DLD1 (cell line): Measurements from ENCODE around the gene KIRREL3.

Experiments used
- in situ Hi-C: cut with HindIII; loops from 2 replicates; pipeline ENCODE4 v1.10.0; 2017; ENCODE audit warnings: low sequenced_read_pairs

KIRREL3 gene

GRCh38 chr11:126434950-126435335 lies 565.6 kb downstream of the KIRREL3 start:
- in situ Hi-C loops, result no loop called here

DNA sequence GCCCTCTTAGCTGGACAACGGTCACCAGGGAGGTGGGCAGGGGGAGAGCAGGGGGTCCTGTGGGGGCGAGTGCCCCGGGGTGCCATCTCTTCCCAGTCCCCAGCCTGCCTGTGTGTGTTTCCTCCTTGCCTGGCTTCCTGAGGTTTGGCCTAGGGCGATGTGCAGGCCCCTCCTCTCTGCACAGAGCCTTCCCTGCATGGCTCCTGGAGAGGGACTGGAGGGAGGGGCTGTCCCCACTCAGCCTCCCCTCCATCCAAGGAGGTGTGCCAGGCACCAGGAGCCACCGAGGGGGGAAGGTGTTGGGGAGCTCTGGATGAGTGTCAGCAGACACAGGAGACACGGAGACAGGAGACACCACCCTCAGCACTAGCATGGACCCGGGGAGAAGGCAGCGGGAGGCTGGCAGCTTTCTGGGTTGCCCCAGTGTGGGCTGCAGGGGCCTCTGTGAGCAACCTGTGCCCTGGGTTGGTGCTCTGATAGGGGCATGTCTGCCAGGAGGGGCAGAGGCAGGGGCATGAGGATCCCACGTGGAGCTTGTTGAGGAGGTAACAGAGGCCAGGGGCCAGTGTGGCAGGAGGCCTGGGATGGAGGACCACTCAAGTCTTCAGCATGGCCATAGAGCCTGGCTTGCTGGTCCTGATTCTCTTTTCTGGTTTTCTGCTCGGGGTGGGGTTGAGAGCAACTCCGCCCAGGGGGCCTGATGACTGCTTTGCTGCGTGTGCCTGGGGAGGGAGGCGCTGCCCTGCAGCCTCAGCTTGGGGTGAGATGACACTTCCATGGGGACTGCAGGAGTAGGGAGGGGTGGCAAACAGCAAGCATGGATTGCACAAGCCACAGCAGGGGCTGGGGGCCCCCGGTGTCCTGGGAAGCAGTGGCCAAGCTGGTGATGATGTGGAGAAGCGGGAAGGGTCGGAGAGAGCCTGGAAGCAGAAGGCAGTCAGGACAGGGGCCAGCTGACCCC lies 566.3 kb downstream of the KIRREL3 start:
- in situ Hi-C loops, result no loop called here

GRCh38 chr11:126433244-126433846 lies 567.2 kb downstream of the KIRREL3 start:
- in situ Hi-C loops, result no loop called here

- in situ Hi-C loops, result no loop called here
Observed at GRCh38 chr11:126432525-126432924, 568.0 kb downstream of the KIRREL3 start.

DNA sequence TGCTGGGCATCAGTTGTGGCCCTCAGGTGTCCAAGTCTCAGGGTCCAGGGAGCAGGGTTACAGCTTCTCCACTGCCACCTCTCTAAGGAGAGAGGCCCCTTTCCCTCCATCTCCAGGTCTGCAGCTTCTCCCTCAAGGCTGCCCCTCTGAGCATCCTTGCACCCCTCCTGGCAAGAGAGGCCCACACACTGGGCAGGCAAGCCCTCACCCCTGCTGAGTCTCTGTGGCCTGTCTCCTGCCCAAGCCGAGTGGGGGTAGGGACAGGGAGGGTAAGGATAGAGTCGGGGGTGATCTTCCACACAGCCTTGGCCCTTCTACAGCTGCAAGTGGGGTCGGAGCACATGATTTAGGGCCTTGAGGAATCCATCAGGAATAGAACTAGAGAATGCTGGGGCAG lies 568.5 kb downstream of the KIRREL3 start:
- in situ Hi-C loops, result no loop called here

- in situ Hi-C loops, result no loop called here
Observed at GRCh38 chr11:126431401-126432064, 569.0 kb downstream of the KIRREL3 start.

DNA sequence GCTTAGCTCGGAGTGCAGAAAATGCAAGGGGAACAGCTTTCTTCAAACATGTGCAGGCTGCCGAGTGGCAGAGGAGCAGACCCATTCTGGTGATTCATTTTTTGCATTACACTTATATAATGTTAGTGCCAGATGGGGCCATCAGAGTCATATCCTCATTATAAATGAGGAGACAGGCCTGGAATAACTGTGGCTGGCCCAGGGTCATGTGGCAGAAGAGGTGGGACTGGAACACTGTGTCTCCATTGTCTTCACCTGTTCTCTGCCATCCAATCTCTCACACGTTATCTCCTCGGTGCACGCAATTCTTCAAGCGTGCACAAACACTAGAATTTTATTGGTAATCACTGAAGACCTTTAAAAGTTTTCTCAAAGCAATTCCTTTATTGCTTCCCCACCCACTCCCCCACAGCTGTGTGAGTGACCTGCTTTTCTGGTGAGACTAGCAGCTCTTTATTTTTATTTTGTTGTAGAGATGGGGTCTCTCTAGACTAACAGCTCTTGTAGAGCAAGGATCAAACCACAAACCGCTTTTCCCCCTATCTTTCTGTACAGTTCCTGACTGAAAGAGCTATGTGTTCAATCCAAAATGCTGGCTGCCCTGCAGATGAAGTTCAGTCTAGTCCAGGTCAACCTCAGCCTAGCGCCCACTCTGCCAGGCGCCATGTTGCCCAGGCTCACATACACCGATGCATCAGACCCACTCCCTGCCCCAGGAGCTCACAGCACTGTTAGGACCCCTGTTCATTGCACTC lies 569.8 kb downstream of the KIRREL3 start:
- in situ Hi-C loops, result no loop called here

GRCh38 chr11:126426820-126427749 lies 573.5 kb downstream of the KIRREL3 start:
- in situ Hi-C loops, result no loop called here

- in situ Hi-C loops, result no loop called here
Observed at GRCh38 chr11:126426106-126426505, 574.5 kb downstream of the KIRREL3 start.

DNA sequence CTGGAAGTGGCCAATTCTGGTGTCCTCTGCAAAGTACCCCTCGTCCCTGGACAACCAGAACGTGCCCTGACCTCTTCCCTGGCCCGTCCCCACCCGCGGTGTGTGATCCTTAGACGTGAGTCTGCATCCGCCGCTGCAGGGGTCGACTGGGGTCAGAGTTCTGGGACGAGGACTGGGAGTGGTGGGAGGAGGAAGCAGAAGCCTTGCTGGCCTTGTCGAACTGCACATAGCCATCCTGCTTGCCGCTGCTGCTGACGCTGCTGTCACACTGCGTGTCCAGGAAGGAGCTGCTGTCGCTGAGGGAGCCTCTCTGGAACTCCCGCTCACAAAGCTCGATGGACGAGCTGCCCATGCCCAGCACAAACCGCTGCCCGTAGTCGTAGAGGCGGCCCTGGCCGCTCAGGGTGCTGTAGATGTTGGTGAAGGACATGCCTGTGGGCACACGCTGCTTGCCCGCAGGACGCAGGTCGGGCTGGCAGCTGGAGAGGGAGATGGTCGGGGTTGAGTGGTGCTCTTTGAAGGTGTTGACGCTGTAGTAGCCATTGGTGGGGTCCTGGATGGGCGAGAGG lies 576.0 kb downstream of the KIRREL3 start:
- in situ Hi-C loops, result no loop called here

- in situ Hi-C loops, result no loop called here
Observed at GRCh38 chr11:126423743-126424142, 576.8 kb downstream of the KIRREL3 start.

DNA sequence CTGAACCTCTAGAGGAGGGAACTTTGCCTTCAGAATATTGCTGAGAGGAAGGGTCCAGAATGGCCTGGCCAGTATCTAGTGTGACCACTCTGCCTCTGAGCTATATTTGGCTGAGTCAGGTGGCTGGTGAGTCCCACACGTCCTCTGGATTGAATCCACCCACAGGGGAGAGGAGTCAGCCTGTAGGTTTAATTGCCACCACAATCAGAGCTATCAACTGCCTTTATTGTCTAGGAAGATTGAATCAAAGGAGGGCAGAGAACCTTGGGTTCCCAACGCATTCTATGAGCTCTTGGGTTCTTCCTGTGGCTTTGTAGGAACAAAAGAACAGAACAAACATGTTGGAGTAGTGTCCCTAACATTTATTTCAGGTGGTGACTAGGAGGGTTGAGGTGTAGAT lies 577.4 kb downstream of the KIRREL3 start:
- in situ Hi-C loops, result no loop called here

DNA sequence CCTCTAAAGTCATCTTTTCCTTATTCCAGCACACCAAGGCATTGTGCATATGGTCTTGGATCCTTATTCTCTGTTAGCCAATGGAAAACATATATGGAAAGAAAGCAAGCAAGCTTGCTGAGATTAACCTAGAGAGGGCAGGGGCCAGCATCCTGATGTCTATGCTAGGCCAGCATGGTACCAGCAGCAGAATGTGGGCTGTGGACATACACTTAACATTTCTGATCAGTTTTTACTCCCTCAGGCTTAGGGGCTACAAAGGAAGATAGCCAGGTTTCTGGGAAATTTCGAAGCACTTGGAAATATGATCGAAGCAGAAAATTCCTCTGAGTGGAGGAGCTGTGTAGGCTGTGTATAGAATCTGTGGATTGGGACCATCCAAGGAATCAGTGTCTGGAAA lies 578.1 kb downstream of the KIRREL3 start:
- in situ Hi-C loops, result no loop called here

DNA sequence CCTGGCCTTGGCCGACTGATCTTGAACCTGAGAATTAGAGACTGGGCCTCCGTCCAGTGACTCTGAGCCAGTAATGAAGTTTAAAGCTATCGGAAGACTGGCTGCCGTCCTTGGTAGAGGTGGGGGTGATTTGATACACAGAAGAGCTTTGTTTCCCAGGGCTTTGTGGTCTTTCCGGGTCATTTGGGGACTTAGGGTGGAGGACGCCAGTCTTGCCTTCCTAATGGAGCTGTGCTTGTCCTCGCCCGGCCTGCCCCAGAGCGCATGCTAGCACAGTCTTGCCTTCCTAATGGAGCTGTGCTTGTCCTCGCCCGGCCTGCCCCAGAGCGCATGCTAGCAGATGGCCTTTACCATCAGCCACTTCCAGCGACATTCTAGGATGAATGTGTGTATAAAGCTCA lies 579.3 kb downstream of the KIRREL3 start:
- in situ Hi-C loops, result no loop called here

- in situ Hi-C loops, result no loop called here
Observed at GRCh38 chr11:126420698-126421256, 579.8 kb downstream of the KIRREL3 start.

- in situ Hi-C loops, result no loop called here
Observed at GRCh38 chr11:126419801-126420697, 580.5 kb downstream of the KIRREL3 start.

DNA sequence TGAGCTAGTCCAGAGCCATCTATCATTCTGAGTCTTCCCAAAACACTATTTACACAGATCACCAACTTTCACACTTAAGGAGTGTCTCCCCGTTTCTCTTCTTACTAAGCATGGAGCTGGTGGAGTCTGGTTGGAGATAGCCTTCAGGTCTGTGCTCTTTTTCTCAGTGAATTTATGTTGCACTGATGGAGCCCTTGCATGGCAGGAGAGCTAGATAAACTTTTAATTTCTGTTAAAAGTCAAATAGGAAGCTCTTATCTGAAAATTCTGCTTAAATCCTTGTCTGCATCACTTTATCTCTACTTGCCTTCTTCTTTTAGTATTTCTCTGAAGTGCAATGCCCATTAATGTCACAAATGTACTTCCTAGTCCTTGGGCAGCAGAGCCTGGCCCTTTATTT lies 581.7 kb downstream of the KIRREL3 start:
- in situ Hi-C loops, result no loop called here
